Activated CD4-positive, CD25-positive, alpha-beta regulatory T cell treated with anti-CD3 and anti-CD28 coated beads, Interleukin-2, amount 50 U/mL, for 16 hours (primary cell): ENCODE results near the gene TUBGCP6.

ENCODE experiments used
- DNase-seq: peaks from one replicate; pipeline ENCODE4 v3.0.0-alpha.2; 2020; ENCODE audit warnings: low read depth, low spot score

TUBGCP6 gene

GRCh38 chr22:50182176-50183081, 62.4 kb downstream of the TUBGCP6 start:
- no peak for DNase-seq

- no peak for DNase-seq
These were observed 63.9 kb downstream of the TUBGCP6 start for GRCh38 chr22:50180727-50181521.

GRCh38 chr22:50179937-50180726, 64.7 kb downstream of the TUBGCP6 start:
- no peak for DNase-seq

- no peak for DNase-seq
These were observed 65.7 kb downstream of the TUBGCP6 start for GRCh38 chr22:50178871-50179869.

GRCh38 chr22:50178471-50178864, 66.4 kb downstream of the TUBGCP6 start:
- no peak for DNase-seq

GRCh38 chr22:50177537-50178470, 67.0 kb downstream of the TUBGCP6 start:
- no peak for DNase-seq

- no peak for DNase-seq
These were observed 67.8 kb downstream of the TUBGCP6 start for GRCh38 chr22:50176850-50177536.

GRCh38 chr22:50175921-50176849, 68.6 kb downstream of the TUBGCP6 start:
- no peak for DNase-seq

GRCh38 chr22:50175191-50175461, 69.7 kb downstream of the TUBGCP6 start:
- DNase-seq: no peak

- no peak for DNase-seq
These were observed 70.2 kb downstream of the TUBGCP6 start for GRCh38 chr22:50174382-50175190.

GRCh38 chr22:50173983-50174355, 70.9 kb downstream of the TUBGCP6 start:
- no peak for DNase-seq

GRCh38 chr22:50173311-50173982, 71.4 kb downstream of the TUBGCP6 start:
- DNase-seq: no peak

- no peak for DNase-seq
These were observed 72.8 kb downstream of the TUBGCP6 start for GRCh38 chr22:50171965-50172421.

- DNase-seq: no peak
These were observed 73.4 kb downstream of the TUBGCP6 start for GRCh38 chr22:50171319-50171964.

- DNase-seq: no peak
These were observed 74.1 kb downstream of the TUBGCP6 start, which contains the start of gene PANX2 for GRCh38 chr22:50170453-50171318. Gene PANX2, plus strand, starts transcription at chr22:50170731. Its CDS starts 0 bp downstream, at chr22:50170731.
